Stimulated activated CD8-positive, alpha-beta memory T cell treated with anti-CD3 and anti-CD28 coated beads, Interleukin-4, amount 100 ng/mL, for 1 hour (primary cell): Measurements from ENCODE around the gene ENTREP1.

Experiments used
- DNase-seq, 2 donors: peaks; one replicate each; pipeline ENCODE4 v3.0.0-alpha.2; 2020; ENCODE audit warnings: low read depth in 2 of 2, low spot score in 1 of 2

ENTREP1 gene

DNA sequence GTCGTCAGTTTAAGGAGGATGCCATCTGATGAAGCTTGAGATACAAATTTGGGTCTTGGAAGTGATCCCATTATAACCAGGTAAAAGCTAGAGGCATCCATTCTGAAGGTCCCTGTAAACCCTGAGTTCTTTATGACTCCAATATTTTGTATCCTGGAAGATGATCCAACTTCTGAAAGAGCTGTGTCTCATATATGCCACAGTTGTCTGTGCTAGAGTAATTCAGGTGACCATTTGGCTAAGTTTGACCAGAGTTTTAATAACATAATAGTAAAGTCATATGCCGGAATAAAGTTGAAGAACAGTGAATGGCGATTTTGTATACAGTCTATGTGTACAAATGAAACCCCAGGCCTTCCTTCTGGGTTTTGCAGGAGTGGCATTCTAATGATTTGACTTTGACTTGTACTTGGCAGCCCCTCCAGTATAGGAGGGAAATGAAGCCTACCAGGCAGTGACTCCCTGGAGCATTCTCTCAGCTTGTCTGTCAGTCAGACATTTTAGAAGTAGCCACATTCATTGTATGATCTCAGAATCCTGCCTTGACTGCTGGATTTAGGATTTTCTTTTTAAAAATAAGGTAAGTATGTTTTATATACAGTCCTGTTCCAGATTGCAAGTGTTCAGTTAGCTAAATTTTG is 39.6 kb downstream of the ENTREP1 start:
- no peak for DNase-seq

DNA sequence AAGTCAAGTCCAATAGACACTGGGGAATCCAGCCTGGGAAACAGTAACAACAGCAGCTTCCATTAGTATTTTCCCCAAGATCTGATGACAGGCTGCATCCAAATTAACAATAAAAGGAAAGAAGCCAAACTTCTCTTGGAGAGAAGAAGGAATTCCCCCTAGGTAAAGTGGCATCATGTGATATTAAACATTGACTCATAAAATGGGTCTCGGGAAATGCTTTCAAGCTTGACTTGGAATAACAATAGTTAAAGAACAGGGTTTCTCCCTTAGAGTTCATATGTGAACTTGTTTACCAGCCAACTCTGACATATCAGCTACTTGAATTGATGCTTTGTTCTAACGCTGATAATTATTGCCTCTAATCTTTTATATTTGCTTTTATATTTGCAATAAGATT is 45.4 kb downstream of the ENTREP1 start:
- DNase-seq = no peak

DNA sequence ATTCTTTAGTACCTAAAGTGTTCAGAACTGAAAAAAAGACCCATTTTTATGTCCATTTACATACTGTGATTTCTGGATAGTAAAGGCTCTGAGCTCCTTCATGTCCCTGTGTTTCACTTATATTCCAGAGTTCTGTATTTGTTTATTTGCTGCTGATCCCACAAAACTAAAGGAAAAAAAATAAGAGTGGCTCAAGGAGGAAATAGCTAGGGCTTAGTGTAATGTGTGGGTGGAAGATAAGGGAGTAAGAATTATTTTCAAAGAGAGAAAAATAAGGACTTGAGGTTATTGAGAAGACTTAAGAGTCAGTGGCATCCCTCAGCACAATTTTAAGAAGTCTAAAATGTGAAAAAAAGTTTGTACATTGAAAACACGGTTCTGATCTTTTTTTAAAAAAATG is 46.0 kb downstream of the ENTREP1 start:
- no peak for DNase-seq

DNA sequence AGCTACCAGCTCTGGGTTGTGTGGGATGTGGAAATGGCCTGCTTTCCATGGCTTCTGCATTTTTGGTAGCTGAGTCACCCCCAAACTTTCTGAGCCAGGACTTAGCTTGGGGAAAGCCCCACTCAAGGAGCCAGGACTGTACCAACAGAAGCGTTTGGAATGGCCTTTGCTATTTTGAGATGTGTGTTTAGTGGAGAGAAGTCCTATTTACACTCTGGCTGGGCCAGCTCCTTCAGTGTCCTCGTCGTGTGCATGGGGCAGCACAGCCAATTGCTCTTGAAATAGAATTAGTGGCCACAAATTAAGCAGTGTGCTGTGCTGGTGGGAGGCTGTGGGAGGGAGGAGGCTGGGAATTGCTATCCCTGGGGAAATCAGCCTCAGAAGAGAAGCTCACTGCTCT is 51.6 kb downstream of the ENTREP1 start:
- DNase-seq = no peak

DNA sequence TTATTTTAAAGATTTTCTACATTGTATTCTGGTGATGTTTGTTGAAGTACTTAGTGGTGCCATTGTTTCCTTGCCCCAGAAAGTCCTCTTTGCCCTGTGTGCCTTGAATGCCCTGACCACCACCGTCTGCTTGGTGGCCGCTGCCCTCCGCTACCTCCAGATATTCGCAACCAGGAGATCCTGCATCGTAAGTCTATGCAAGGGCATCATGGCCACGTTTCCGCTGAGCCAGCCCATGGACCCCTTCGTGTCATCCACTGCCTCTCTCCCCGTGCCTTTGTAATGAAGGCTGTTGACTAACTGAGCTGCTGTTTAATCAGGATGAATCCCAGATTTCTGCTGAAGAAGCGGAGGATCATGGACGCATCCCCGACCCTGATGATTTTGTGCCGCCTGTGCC is 52.3 kb downstream of the ENTREP1 start:
- no peak for DNase-seq

DNA sequence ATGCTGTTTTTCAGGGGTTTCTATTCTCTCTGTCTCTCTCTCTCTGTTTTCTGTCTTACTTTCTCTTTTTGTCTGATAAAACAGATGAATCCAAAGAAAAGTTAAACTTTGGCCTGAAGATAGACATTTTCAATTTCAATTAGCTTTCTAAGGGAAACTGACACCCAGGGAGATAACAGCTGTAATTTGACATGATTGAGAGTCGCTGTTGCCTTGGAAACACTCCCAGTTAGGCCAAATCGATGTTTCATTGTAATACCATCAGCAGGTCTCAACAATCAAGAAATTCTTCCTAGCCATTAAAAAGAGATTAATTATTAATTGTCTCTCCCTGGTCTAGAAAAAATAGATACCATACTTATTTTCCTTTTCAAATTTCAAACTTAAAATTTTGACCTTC is 53.0 kb downstream of the ENTREP1 start:
- no peak for DNase-seq

DNA sequence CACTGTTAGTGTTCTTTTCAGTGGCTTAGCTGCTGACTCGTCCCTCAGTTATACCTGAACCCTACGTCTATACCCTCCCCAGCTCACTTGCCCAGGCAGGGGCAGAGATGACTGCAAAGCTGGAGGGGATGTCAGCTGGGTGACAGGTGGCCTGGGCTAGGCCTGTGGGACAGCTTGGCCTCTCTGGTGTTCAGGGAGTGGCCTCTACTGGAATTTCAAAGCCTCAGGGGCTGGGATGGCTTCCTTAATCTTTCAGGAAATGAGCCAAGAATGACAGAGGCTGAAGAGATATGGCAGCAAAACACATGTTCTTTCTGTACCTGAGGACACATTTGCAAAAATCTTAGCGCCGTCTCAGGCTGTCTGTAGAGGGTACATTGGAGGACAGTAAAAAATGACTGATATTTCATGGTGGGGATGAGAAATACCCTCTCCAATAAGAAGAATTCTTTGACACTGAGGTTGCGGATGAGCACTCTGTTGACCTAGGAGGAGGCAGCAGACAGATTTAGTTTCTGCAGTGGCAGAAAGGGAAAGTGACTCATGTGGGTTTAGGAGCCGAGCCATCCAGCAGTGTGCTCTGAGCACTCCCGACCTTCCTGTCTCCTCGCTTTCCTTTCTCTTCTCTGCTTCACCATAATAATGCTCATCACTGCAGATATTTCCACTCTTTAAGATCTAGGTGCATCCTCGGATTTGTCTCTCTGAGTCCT is 54.4 kb downstream of the ENTREP1 start:
- no peak for DNase-seq

DNA sequence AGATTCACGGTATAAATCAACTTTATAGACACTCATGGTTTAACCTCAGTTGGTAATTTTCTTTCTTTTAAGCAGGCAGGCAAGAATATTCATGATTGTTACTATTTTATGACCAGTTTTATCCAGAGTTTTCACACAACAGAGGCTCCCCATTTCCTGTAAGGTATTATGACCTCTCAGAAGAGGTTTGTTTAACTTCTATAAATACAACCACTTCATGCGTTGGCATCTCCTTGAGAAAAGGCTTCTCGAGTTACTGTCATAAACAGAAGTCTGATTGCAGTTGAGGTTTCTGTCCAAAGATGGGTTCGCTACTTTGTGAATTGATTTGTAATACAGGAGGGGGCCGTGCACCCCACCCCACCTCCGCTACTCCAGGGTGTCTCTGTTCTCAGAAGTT is 55.3 kb downstream of the ENTREP1 start:
- DNase-seq = no peak

DNA sequence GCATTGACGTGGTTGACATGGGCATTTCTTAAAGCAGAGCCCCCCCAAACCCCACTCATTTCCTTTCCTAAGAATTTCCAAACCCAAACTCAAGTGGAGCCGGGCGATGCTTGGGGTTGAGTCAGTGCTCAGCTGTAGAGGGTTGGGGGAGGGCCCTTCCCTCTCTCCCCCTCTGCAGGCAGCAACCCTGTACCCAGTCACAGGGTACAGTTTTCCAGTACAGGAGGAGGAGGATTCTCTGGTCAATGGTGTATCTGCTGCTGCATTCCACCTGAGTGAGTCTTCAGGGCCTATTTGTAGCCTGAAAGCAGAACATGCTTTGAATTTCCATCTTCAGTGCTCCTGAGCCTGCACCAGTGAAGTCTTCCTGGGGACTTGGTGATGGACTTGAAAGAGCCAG is 55.8 kb downstream of the ENTREP1 start:
- no peak for DNase-seq

DNA sequence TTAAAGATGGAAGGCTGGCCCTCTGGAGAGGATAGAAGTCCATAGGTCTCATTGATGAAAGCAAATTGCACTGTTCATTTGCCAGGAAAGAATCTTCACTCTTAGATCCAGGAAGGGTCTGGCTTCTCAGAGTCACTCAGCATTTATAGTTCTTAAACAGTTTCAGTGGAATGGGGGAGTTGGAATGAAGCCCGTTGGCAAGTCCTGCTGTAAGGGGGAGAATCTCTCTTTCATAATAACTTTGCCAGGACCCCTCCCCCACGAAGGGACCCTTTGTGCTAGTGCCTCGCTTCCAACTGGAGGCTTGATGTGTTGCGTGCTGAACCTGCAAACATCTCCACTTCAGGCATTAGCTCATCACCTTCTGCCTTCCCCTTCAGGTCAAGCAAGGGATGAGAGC is 57.1 kb downstream of the ENTREP1 start:
- DNase-seq = no peak

DNA sequence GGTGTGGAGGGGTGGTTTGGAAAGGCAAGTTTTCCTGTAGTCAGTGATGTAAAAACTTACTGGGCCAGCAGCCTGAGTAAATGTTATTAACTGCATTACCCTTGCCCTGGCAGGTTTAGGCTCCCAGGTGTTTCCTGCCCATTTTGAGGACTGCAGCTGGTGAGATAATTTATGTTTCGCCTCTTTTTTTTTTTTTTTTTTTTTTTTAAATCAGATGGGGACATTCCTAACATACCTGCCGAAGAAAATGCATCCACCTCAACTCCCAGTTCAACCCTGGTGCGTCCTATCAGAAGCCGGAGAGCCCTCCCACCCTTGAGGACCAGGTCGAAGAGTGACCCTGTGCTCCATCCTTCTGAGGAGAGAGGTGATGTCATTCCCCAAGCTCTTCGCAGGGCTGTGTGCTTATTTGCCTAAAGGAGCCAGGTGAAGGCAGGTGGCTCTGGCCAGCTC is 60.6 kb downstream of the ENTREP1 start:
- DNase-seq = no peak

DNA sequence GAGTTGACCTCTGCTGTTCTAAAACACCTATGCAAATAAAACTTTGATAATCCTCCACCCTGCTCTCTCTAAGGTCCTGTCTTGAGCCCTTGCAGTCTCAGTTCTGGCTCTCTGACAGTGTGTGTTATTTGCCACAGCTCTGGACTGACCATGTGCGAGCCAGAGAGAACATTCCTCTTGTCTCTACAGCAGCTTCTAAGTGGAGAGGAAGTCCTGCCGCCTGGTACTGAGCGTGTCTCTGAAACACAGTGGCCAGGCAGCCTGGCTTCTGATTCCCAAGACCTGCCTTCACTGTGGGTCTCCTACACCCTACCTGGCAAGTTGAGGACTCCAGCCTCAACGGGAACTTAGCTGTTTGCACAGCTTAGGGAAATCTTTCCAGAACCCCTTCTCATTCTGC is 61.6 kb downstream of the ENTREP1 start:
- DNase-seq = no peak

DNA sequence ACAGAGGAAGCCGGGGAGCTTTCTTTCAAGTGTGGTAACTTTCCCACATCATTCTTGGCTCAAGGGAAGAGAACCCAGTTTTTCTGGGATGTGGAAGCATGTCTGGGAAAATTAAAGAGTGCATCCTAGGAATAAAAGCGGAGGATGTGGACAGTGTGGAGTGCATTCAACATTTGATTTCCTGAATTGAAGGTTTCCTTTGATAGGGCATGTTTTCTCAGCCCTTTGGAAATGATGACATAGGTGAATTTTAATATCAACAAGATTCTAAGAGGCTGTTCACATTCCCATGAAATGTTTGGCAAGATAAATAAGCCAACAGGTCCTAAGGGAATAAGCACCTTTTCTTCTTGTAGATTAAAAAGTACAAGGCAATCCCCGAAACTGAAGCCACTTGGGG is 63.6 kb downstream of the ENTREP1 start:
- DNase-seq = no peak

DNA sequence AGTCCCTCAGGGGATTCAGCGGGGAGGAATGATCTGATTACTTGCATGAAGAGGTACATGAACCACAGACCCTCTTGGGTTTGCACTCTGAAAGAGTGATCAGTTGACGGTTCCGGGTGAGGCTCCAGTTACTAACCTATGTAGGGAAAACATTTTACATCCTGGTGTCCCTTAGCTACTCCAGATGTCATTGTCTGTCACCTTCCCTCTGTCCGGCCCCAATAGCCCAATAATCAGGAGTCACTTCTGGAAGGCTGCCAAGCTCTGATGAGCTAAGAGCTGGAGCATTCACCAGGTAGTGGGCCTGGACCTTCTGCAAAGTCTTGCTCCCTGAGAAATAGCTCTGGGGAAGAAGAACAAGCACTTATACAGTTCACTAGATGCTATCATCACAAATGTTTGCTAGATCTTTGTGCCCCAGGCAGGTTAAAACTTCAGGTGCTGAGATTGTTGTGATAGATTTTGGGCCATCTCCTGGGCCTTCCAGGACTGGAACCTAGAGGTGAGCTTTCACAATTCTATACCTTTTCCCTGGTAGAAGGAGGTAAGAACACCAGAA is 64.5 kb downstream of the ENTREP1 start:
- DNase-seq = no peak

DNA sequence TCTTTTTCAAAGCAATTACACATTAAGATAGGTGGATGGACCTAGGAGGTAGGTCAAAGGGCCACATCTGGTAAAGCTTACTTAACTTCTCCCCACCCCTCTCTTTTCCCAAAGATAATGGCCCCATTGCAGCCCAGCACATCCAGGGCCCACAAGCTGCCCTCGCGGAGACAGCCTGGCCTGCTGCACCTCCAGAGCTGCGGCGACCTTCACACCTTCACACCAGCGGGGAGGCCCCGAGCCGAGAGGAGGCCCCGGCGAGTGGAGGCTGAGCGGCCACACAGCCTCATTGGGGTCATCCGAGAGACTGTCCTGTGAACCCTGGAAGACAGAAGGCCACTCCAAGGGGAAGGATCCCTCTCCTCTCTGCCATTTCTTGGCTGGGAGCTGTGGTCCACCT is 66.5 kb downstream of the ENTREP1 start:
- DNase-seq = no peak

DNA sequence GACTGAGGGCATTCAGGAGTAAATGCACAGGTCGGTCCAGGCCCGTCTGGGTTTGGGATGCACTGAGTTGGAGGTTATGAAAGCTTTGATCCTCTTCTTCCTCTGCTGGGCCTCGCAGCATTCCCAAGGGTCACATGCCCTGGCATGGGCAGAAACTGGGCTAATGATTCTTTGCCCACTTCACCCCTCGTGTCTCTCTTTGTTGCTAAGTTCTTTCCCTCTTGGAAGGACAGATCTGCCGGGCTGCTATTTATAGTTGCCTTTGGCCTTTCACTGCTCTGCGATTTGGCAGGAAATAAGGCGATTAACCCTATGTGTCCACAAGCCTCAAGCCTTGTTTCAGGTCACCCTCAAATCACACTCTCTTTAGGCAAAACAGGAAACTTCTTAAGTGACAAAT is 66.9 kb downstream of the ENTREP1 start:
- DNase-seq = no peak

DNA sequence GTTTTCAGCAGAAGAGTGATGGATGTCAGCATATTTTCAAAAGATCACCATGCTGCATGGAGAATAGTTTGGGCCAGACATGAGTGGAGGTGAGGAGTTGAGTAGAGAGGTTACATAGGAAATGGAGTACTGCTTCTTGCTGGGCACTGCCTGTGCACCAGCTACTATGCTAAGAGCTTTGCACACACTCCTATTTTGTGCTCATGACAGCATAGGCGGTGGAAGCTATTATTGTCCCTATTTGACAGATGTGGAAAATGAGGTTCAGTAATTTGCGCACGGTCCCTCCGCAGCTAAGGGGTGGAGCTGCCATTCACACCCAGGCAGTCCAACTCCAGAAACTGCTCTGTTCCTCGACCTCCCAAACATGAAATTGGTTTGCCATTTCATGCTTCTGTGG is 67.8 kb downstream of the ENTREP1 start:
- DNase-seq = no peak

DNA sequence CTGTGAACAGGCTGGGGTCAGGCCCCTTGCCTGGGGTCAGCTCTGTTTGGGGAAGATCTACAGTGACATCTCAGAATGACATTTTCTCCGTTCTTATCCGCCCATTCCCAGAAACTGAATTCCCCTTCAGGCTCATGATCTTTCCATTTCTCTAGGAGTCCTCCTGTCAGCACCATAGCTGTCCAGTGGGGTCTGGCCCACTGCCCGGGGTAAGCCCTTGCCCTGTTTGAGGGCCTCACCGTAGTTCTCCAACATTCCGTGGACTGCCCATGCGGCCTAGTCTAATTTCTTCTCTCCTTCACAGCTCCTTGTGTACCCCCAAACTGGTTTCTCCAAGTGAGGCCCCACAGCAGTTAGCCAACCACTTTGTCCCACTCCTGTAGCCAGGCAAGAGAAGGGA is 68.4 kb downstream of the ENTREP1 start:
- no peak for DNase-seq

DNA sequence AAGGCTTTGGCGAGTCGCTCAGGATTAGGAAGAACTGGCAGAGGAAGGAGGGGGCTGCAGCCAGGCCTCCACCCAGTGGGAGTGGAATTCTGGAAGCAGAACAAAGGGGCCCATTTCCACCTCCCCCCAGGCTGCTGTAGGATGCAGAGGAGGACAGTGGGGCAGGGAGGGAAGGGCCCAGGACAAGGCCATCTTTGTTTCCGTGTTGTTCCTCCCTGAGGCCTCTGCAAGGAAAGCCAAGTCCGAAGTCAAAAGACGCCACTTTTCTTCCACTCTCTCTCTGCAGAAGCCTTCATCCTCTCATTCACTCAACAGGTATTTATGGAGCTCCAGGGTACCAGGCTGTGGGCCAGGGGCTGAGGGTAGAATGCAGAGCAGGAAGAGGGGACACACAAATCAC is 70.7 kb downstream of the ENTREP1 start:
- DNase-seq = no peak

DNA sequence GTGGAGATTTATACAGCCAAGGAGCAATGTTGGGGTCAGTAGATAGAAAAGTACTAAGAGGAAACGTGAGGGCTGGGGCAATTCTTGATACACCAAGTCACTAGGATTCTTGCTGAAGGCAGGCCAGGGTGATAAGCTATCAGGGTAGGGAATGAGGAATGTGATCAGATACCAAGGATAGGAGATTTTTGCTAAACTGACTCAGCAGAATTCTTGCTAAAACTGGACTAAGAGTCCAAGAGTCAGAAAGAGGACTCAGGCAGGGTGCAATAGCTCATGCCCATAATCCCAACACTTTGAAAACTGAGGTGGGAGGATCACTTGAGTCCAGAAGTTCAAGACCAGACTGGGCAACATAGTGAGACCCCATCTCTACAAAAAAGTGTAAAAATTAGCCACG is 71.7 kb downstream of the ENTREP1 start:
- no peak for DNase-seq

DNA sequence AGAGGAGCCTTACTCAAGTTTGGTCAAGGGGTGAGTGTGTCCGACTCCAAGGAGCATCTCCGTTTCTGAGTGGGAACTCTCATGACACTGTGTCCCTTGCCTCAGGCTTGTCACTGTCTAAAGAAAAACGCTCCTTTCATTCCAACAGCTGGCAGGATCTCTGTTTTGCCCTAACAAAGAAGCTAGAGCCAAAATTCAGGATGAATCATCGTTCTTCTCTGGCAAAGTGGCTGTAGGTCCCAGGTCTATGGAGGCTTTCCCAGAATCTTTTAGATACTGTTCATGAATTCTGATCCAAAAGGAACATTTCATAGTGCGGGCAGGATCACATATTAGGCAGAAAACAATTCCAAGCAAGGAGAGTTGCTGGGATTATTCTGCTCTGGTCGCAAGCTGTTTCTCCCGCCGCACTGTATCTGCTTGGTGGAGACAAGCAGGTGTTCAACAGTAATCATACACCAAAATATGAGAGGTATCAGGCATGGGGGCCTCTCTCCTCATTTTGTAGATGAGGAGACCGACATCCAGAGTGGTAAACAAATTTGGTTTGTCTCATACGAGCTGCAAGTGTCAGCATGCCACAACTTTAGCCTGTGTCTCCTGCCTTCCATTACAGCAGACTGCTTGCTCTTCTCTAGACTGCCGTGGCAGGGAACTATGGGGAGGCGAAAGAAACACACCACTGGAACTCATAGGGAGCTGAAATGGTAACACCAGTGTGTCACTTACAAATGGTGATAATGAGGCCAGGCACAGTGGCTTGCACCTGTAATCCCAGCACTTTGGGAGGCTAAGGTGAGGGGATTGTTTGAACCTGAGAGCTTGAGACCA is 72.6 kb downstream of the ENTREP1 start:
- DNase-seq = no peak

DNA sequence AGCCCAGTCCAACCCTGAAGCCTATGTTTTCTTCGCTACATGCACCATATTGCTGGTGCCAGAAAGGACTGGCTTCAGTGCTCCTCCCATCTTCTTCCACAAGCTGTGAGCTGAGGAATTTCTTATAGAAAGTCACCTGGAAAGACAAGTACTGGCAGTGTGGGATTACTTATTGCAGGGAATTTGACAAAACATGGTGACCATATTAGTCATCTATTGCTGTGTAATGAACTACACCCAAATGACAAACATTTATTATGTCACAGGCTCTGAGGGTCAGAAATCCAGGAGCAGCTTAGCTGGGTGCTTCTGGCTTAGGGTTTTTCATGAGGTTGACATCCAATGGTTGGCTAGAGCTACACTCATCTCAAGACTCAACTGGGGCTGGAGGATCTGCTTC is 75.5 kb downstream of the ENTREP1 start:
- no peak for DNase-seq
